GM18870 (cell line): ENCODE data around the gene RAB40B.
"Not testable (repeated sequence)": the region's sequence is repeated elsewhere in the genome, so short reads cannot be mapped to it uniquely, and the experiment has no call there.

Source experiments
- ATAC-seq: cut with Tn5 transposase; IDR thresholded peaks from one replicate; pipeline ENCODE4 v1.9.1; 2021; ENCODE audit warnings: moderate library complexity; ENCODE audit not compliant: unreplicated experiment

RAB40B gene

GRCh38 chr17:82668631-82669099 lies 29.8 kb downstream of the RAB40B start:
- ATAC-seq: no peak

GRCh38 chr17:82668024-82668630 lies 30.4 kb downstream of the RAB40B start:
- no peak for ATAC-seq

- ATAC-seq: no peak
Measured at GRCh38 chr17:82667668-82668000, 30.9 kb downstream of the RAB40B start.

- ATAC-seq: no peak
Measured at GRCh38 chr17:82666931-82667667, 31.4 kb downstream of the RAB40B start.

GRCh38 chr17:82665891-82666290 lies 32.6 kb downstream of the RAB40B start:
- no peak for ATAC-seq

- no peak for ATAC-seq
Measured at GRCh38 chr17:82665217-82665616, 33.3 kb downstream of the RAB40B start.

GRCh38 chr17:82664701-82665182 lies 33.8 kb downstream of the RAB40B start:
- no peak for ATAC-seq

- no peak for ATAC-seq
Measured at GRCh38 chr17:82664276-82664575, 34.3 kb downstream of the RAB40B start.

GRCh38 chr17:82663381-82664275 lies 34.9 kb downstream of the RAB40B start:
- no peak for ATAC-seq

GRCh38 chr17:82662711-82663261 lies 35.7 kb downstream of the RAB40B start:
- ATAC-seq: no peak

GRCh38 chr17:82661717-82662683 lies 36.5 kb downstream of the RAB40B start:
- no peak for ATAC-seq

- ATAC-seq: no peak
Measured at GRCh38 chr17:82659886-82660285, 38.6 kb downstream of the RAB40B start.

- no peak for ATAC-seq
Measured at GRCh38 chr17:82658796-82659452, 39.6 kb downstream of the RAB40B start.

- ATAC-seq: no peak
Measured at GRCh38 chr17:82658331-82658730, 40.2 kb downstream of the RAB40B start.

GRCh38 chr17:82657926-82658325 lies 40.6 kb downstream of the RAB40B start:
- no peak for ATAC-seq

GRCh38 chr17:82656266-82656665 lies 42.2 kb downstream of the RAB40B start:
- ATAC-seq: no peak

GRCh38 chr17:82655523-82655922 lies 43.0 kb downstream of the RAB40B start:
- no peak for ATAC-seq

- ATAC-seq: no peak
Measured at GRCh38 chr17:82655038-82655479, 43.4 kb downstream of the RAB40B start.

- ATAC-seq: not testable (repeated sequence)
Measured at GRCh38 chr17:82654611-82655010, 43.9 kb downstream of the RAB40B start.
